Neural cell (in vitro differentiated cells): ENCODE data around the gene TMEM190. TPM values are rescaled to one million over a fixed set of nuclear protein-coding genes. Genes with fewer than 3 reads are reported as not detected.

Experiments used
- H2AFZ ChIP-seq: fragments of 200-600, 300-800 bp; sonication (generic), shearing (Covaris generic); 2 replicates; pipeline ENCODE4 v1.6.0; 2014; ENCODE audit warnings: low read depth, mild to moderate bottlenecking, antibody characterized with exemption, low read length, moderate library complexity
- H3F3A ChIP-seq: fragments of 200-600 bp; shearing (Covaris generic); 2 replicates; pipeline ENCODE4 v1.6.1; 2016; ENCODE audit warnings: mild to moderate bottlenecking, moderate library complexity, mixed read lengths, antibody characterized with exemption, low read length; ENCODE audit not compliant: insufficient read depth, poor library complexity, severe bottlenecking
- H3K27ac ChIP-seq: fragments of 200-600, 300-800 bp; sonication (generic), shearing (Covaris generic); 2 replicates; pipeline ENCODE4 v1.5.1; 2014; ENCODE audit warnings: mild to moderate bottlenecking, low read length, moderate library complexity
- H3K27me3 ChIP-seq: fragments of 300-800, 200-600 bp; sonication (generic), shearing (Covaris generic); 2 replicates; pipeline ENCODE4 v1.6.0; 2014; ENCODE audit warnings: mild to moderate bottlenecking, low read depth, low read length, moderate library complexity; ENCODE audit not compliant: insufficient read depth
- H3K36me3 ChIP-seq: fragments of 300-800, 200-600 bp; sonication (generic), shearing (Covaris generic); 2 replicates; pipeline ENCODE4 v1.5.1; 2014; ENCODE audit warnings: mild to moderate bottlenecking, antibody characterized with exemption, low read length, moderate library complexity; ENCODE audit not compliant: insufficient read depth
- H3K4me2 ChIP-seq: fragments of 300-800, 200-600 bp; sonication (generic), shearing (Covaris generic); 2 replicates; pipeline ENCODE4 v1.6.0; 2014; ENCODE audit warnings: mild to moderate bottlenecking, low read length
- H3K4me3 ChIP-seq: fragments of 300-800, 200-600 bp; sonication (generic), shearing (Covaris generic); 2 replicates; pipeline ENCODE4 v1.5.1; 2014; ENCODE audit warnings: mild to moderate bottlenecking, low read length, moderate library complexity
- H3K79me2 ChIP-seq: fragments of 200-600 bp; shearing (Covaris generic); replicated peaks from 2 replicates; pipeline ENCODE4 v1.6.0; 2014; ENCODE audit warnings: mild to moderate bottlenecking, low read length, moderate library complexity; ENCODE audit not compliant: insufficient read depth
- H3K9ac ChIP-seq: fragments of 300-800, 200-600 bp; sonication (generic), shearing (Covaris generic); 2 replicates; pipeline ENCODE4 v1.6.1; 2016; ENCODE audit warnings: mild to moderate bottlenecking, low read length, mixed read lengths
- H3K9me2 ChIP-seq: fragments of 200-600 bp; shearing (Covaris generic); 2 replicates; pipeline ENCODE4 v1.6.1; 2016; ENCODE audit warnings: mild to moderate bottlenecking, low read length, mixed read lengths; ENCODE audit not compliant: insufficient read depth
- H3K9me3 ChIP-seq: fragments of 200-600, 300-800 bp; sonication (generic), shearing (Covaris generic); 2 replicates; pipeline ENCODE4 v1.6.1; 2016; ENCODE audit warnings: mild to moderate bottlenecking, mixed run types, low read length, moderate library complexity, mixed read lengths
- H4K20me1 ChIP-seq: fragments of 200-600 bp; shearing (Covaris generic); 2 replicates; pipeline ENCODE4 v1.6.1; 2016; ENCODE audit warnings: mild to moderate bottlenecking, mixed run types; ENCODE audit not compliant: insufficient read depth
- CTCF ChIP-seq: fragments of 450-650 bp; IDR thresholded peaks from 2 replicates; pipeline ENCODE4 v1.5.1; 2014; ENCODE audit warnings: antibody characterized with exemption, mild to moderate bottlenecking, moderate library complexity; ENCODE audit not compliant: poor library complexity, severe bottlenecking
- EP300 ChIP-seq: fragments of 450-650 bp; conservative IDR thresholded peaks from 2 replicates; pipeline ENCODE4 v1.6.1; 2014; ENCODE audit warnings: antibody characterized with exemption, mild to moderate bottlenecking, moderate library complexity; ENCODE audit not compliant: poor library complexity, severe bottlenecking
- EZH2 ChIP-seq: fragments of 200-600, 300-800 bp; shearing (Covaris generic), sonication (generic); IDR thresholded peaks from 2 replicates; pipeline ENCODE4 v1.6.1; 2014; ENCODE audit warnings: antibody characterized with exemption, low read length, borderline replicate concordance, mild to moderate bottlenecking; ENCODE audit not compliant: insufficient read depth, poor library complexity, severe bottlenecking
- MXI1 ChIP-seq: fragments of 450-650 bp; conservative IDR thresholded peaks from 2 replicates; pipeline ENCODE4 v1.6.1; 2014; ENCODE audit warnings: antibody characterized with exemption, mild to moderate bottlenecking; ENCODE audit not compliant: poor library complexity, severe bottlenecking
- POLR2AphosphoS5 ChIP-seq: IDR thresholded peaks from 2 replicates; pipeline ENCODE4 v1.6.1; 2012
- RAD21 ChIP-seq: fragments of 450-650 bp; conservative IDR thresholded peaks from 2 replicates; pipeline ENCODE4 v1.6.1; 2014; ENCODE audit warnings: antibody characterized with exemption, mild to moderate bottlenecking, moderate library complexity
- REST ChIP-seq: IDR thresholded peaks from 2 replicates; pipeline ENCODE4 v1.6.1; 2012; ENCODE audit warnings: borderline replicate concordance
- SMC3 ChIP-seq: fragments of 450-650 bp; conservative IDR thresholded peaks from 2 replicates; pipeline ENCODE4 v1.6.1; 2014; ENCODE audit warnings: antibody characterized with exemption, mild to moderate bottlenecking, moderate library complexity; ENCODE audit not compliant: poor library complexity
- TAF1 ChIP-seq: IDR thresholded peaks from 2 replicates; pipeline ENCODE4 v1.6.1; 2012; ENCODE audit warnings: low read depth
- polyA plus RNA-seq: library from polyadenylated mRNA; depleted of rRNA; stranded (reverse); fragments of >200 nt; gene quantifications from 2 replicates; pipeline ENCODE4 v1.2.3, GENCODE V29; 2014

The TMEM190 gene
- polyA plus RNA-seq, 1 donor from 2014 or later = not detected

DNA sequence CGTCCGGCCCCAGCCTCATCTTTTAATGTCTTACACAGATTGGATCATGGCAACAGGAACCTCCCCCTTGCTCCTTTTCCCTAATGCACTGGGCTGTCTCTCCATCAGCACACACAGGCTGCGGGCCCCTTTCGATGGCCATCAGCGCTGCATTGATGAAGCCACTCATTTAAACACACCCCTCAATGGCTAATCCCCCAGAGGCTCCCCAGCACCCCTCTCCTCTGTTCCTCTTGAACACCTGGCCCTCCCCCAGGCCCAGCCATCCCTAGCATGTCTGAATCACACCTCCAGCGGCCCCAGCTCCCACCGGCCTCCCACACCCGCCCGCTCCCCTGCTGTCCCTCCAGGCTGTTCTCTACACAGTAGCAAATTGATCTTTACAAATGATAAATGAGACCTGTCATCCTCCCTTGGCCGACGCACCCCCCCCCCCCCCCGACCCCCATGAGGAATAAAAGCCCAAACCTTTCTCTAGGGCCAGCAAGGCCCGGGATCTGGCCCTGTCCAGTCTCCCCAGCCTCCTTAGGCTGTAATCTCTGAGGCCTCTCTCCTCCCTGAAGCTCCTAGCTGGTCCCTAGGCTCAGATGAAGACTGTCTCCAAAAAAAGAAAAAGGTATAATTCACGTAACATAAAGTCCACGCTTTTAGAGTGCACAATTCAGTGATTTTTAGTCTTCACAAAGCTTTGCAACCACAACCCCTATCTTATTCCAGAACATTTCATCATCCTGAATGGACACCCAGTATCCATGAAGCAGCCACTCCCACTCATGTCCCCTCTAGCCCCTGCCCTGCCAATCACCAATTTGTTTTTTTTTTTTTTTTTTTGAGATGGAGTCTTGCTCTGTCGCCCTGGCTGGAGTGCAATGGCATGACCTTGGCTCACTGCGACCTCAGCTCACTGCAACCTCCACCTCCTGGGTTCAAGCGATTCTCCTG lies 16.5 kb downstream of the TMEM190 start:
- Histone ChIP-seq H3K9me3 (no peaks in the 10 kb centered on the region), H3K27me3 (no peaks in the 10 kb centered on the region), H3K4me3 (no peak overlapping the region), H2AFZ (no peak overlapping the region), H3K9me2 (no peaks in the 10 kb centered on the region), H3F3A (peaks cover 5% of the 10 kb centered on the region), H3K4me2 (no peak overlapping the region), H3K79me2 (peaks cover 1% of the 10 kb centered on the region), H3K36me3 (no peaks in the 10 kb centered on the region), H3K27ac (no peak overlapping the region), H4K20me1 (peaks cover 4% of the 10 kb centered on the region), H3K9ac (no peak overlapping the region)
- no peak for TF ChIP-seq TAF1
- no peak for TF ChIP-seq POLR2AphosphoS5
- TF ChIP-seq EP300 = no peak
- TF ChIP-seq CTCF = no peak
- TF ChIP-seq REST = no peak
- no peak for TF ChIP-seq RAD21
- no peak for TF ChIP-seq SMC3
- no peak for TF ChIP-seq EZH2
- no peak for TF ChIP-seq MXI1

- H2AFZ ChIP-seq = no peak overlapping the region
- no peak overlapping the region for H3K4me2 ChIP-seq
- H4K20me1 ChIP-seq = no peaks in the 10 kb centered on the region
- TF ChIP-seq CTCF (no peak), RAD21 (no peak), POLR2AphosphoS5 (no peak), EZH2 (no peak), MXI1 (no peak), EP300 (no peak), REST (no peak), SMC3 (no peak), TAF1 (no peak)
- H3K27me3 ChIP-seq = no peaks in the 10 kb centered on the region
- H3F3A ChIP-seq = no peaks in the 10 kb centered on the region
- H3K36me3 ChIP-seq = no peaks in the 10 kb centered on the region
- no peaks in the 10 kb centered on the region for H3K9me3 ChIP-seq
- no peak overlapping the region for H3K9ac ChIP-seq
- H3K27ac ChIP-seq = no peak overlapping the region
- no peaks in the 10 kb centered on the region for H3K9me2 ChIP-seq
- H3K79me2 ChIP-seq = no peaks in the 10 kb centered on the region
- H3K4me3 ChIP-seq = no peak overlapping the region
Measured at GRCh38 chr19:55398200-55398925, 21.7 kb downstream of the TMEM190 start.
